ENCODE measurements around the gene KDM4C. TPM values are rescaled to one million over a fixed set of nuclear protein-coding genes. Genes with fewer than 3 reads are reported as not detected.

Gene KDM4C
- total RNA-seq, 6 donors from 2014 or later, result 31.6 to 96.4 (median 41.2) TPM

GRCh38 chr9:6965566-6965965 is 207.8 kb downstream of the KDM4C start:
- ATAC-seq (ENCODE audit: low FRiP score in 2 of 2) (no peak), DNase-seq (no peak)
- Histone ChIP-seq H3K27me3 (no peaks in the 10 kb centered on the region), H3K4me1 (peaks cover 0 to 6% (median 0%) of the 10 kb centered on the region in 4 donors), H3K27ac (no peak overlapping the region), H3K9me3 (no peaks in the 10 kb centered on the region), H3K4me3 (no peak overlapping the region), H3K36me3 (no peaks in the 10 kb centered on the region)
- TF ChIP-seq POLR2A (IDR thresholded peaks at IDR 0.05) (no peak), CTCF (IDR thresholded peaks at IDR 0.05) (no peak), EP300 (IDR thresholded peaks at IDR 0.05) (no peak), POLR2AphosphoS5 (IDR thresholded peaks at IDR 0.05) (no peak)
- WGBS, 2 donors, result 96 to 100% methylated on average over 1 of the region's 1 CpG

DNA sequence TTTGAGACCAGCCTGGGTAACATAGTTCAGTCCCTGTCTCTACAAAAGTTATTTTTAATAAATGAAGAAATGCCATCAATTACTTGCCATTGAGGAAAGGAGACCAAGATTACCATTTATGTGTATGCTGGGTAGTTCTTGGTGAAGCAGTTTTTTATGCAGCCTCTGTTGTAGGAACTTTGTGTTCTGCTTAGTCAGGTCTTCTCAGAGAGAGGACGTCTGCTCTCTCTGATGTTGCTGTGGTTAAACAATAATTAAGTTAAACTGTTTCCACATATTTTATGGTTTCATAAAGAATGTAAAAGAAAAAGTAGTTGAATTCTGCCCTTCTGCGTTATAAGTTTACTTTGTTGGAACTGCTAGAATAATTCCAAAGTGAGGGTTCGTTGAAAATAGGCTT is 210.5 kb downstream of the KDM4C start:
- ATAC-seq (ENCODE audit: low FRiP score in 2 of 2) (no peak), DNase-seq (no peak)
- Histone ChIP-seq H3K36me3 (no peaks in the 10 kb centered on the region), H3K4me1 (peaks cover 0 to 5% (median 0%) of the 10 kb centered on the region in 4 donors), H3K9me3 (no peaks in the 10 kb centered on the region), H3K27ac (no peak overlapping the region), H3K4me3 (no peak overlapping the region), H3K27me3 (no peaks in the 10 kb centered on the region)
- TF ChIP-seq EP300 (IDR thresholded peaks at IDR 0.05), result no peak
- no peak for TF ChIP-seq POLR2A (IDR thresholded peaks at IDR 0.05)
- no peak for TF ChIP-seq CTCF (IDR thresholded peaks at IDR 0.05)
- no peak for TF ChIP-seq POLR2AphosphoS5 (IDR thresholded peaks at IDR 0.05)
- WGBS, 2 donors, result 38 to 39% methylated on average over 3 of the region's 3 CpGs

DNA sequence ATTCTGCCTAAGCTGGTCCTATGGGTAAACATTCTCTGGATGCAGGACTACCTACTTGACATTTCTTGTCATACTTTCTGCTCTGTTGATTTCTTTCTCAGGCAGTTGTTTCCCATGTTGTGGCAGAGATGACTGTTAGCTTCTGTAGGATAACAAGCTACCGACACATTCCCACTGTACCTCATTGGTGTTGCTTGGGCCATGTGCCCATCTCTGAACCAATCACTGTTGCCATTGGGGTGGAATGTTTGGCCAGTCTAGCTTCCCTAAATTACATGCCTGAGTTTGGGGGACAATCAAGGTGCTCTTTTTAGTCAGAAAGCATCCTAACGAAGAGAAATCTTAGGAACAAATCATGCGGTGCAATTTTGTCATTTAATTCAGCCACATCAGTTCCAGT is 212.0 kb downstream of the KDM4C start:
- 93 to 100% methylated on average over 3 of the region's 3 CpGs for WGBS, 2 donors
- DNase-seq (no peak), ATAC-seq (ENCODE audit: low FRiP score in 2 of 2) (no peak)
- H3K36me3 ChIP-seq, result no peaks in the 10 kb centered on the region
- H3K27me3 ChIP-seq, result no peaks in the 10 kb centered on the region
- TF ChIP-seq POLR2A (IDR thresholded peaks at IDR 0.05) (no peak), CTCF (IDR thresholded peaks at IDR 0.05) (no peak), EP300 (IDR thresholded peaks at IDR 0.05) (no peak), POLR2AphosphoS5 (IDR thresholded peaks at IDR 0.05) (no peak)
- no peak overlapping the region for H3K27ac ChIP-seq
- H3K9me3 ChIP-seq, result no peaks in the 10 kb centered on the region
- H3K4me3 ChIP-seq, result no peak overlapping the region
- H3K4me1 ChIP-seq, result peaks cover 0 to 5% (median 0%) of the 10 kb centered on the region in 4 donors

DNA sequence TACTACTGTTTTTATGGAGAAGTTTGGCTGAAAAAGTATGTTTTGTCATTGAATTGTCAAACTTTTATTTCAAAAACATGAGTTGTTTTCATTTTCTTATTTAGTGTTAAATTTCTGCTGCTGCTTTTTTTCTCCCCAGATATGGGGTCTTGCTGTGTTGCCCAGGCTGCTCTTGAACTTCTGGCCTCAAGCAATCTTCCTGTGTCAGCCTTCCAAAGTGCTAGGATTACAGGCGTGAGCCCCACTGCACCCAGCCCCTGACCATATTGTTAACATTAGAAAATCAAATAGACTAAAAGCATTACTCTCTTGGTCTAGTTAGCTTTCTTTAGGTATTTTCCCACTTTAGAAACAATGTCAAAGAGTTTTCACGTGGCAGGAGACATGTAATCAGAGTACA is 215.3 kb downstream of the KDM4C start:
- 44 to 89% methylated on average over 2 of the region's 2 CpGs for WGBS, 2 donors
- Histone ChIP-seq H3K27ac (no peak overlapping the region), H3K27me3 (no peaks in the 10 kb centered on the region), H3K36me3 (no peaks in the 10 kb centered on the region), H3K4me3 (no peak overlapping the region), H3K9me3 (no peaks in the 10 kb centered on the region), H3K4me1 (peaks cover 0 to 5% (median 0%) of the 10 kb centered on the region in 4 donors)
- DNase-seq, result no peak
- no peak for ATAC-seq (ENCODE audit: low FRiP score in 2 of 2)
- TF ChIP-seq POLR2A (IDR thresholded peaks at IDR 0.05) (no peak), POLR2AphosphoS5 (IDR thresholded peaks at IDR 0.05) (no peak), CTCF (IDR thresholded peaks at IDR 0.05) (no peak), EP300 (IDR thresholded peaks at IDR 0.05) (no peak)

DNA sequence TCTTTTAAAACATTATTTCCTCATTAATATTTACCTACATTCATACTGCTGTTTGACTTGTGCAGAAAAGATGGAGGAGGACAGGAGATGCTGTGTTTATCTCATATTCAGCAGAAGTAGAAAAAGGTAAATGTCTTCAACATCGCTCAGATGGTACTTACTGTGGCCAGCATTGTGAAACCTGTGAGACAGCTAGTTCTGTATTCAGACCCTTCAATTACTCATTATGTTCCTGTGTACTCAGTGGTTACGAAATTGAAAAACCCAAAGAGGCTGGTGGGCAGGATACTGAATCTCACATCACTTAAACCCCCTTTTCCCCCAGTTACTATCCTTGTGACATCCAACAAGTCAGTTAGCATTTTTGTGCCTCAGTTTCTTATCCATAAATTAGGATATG is 216.0 kb downstream of the KDM4C start:
- Histone ChIP-seq H3K36me3 (no peaks in the 10 kb centered on the region), H3K27me3 (no peaks in the 10 kb centered on the region), H3K9me3 (no peaks in the 10 kb centered on the region), H3K4me3 (no peak overlapping the region), H3K4me1 (peaks cover 0 to 5% (median 0%) of the 10 kb centered on the region in 4 donors), H3K27ac (no peak overlapping the region)
- 55 to 74% methylated on average over 2 of the region's 2 CpGs for WGBS, 2 donors
- ATAC-seq (ENCODE audit: low FRiP score in 2 of 2) (no peak), DNase-seq (no peak)
- TF ChIP-seq POLR2AphosphoS5 (IDR thresholded peaks at IDR 0.05), result no peak
- no peak for TF ChIP-seq POLR2A (IDR thresholded peaks at IDR 0.05)
- no peak for TF ChIP-seq EP300 (IDR thresholded peaks at IDR 0.05)
- no peak for TF ChIP-seq CTCF (IDR thresholded peaks at IDR 0.05)
